Naive thymus-derived CD8-positive, alpha-beta T cell (primary cell): ENCODE data around the gene GRHL3. TPM values are rescaled to one million over a fixed set of nuclear protein-coding genes. Genes with fewer than 3 reads are reported as not detected.
"Not testable (repeated sequence)": the region's sequence is repeated elsewhere in the genome, so short reads cannot be mapped to it uniquely, and the experiment has no call there.

Experiments used
- ATAC-seq, 2 donors: fragments of 150-1000 bp; cut with Tn5 transposase in 1 of 2; sonication (Bioruptor Pico), chemical (Tn5 transposase) in 1 of 2; 1 replicate in 1 of 2; 2 replicates in 1 of 2; pipeline ENCODE4 v1.10.0; 2021; ENCODE audit warnings: mild to moderate bottlenecking in 2 of 2, moderate library complexity in 2 of 2
- POLR2A ChIA-PET: fragments of 350-600 bp; sonication (Branson Sonifier 250); formaldehyde crosslinking; loops from one replicate; lab custom pipeline; 2021; ENCODE audit warnings: antibody characterized with exemption; lab: Charles Lee
- DNase-seq, 10 donors: peaks; one replicate each; pipeline versions ENCODE4 v3.0.0 to v3.0.0-alpha.2; 2020 to 2022
- H3K27ac Mint-ChIP-seq, 10 donors: one replicate each; pipeline ENCODE4 v1.8.0; 2020 to 2022; ENCODE audit warnings: mild to moderate bottlenecking in 10 of 10, mixed read lengths in 10 of 10, moderate library complexity in 4 of 10, inconsistent platforms in 1 of 10
- H3K27me3 Mint-ChIP-seq, 5 donors: one replicate each; pipeline ENCODE4 v1.8.0; 2021 to 2022; ENCODE audit warnings: mixed read lengths in 5 of 5
- H3K36me3 Mint-ChIP-seq, 3 donors: one replicate each; pipeline ENCODE4 v1.8.0; 2020 to 2022; ENCODE audit warnings: mixed read lengths in 3 of 3, mild to moderate bottlenecking in 2 of 3, inconsistent platforms in 1 of 3
- H3K4me1 Mint-ChIP-seq, 4 donors: one replicate each; pipeline ENCODE4 v1.8.0; 2021 to 2022; ENCODE audit warnings: mixed read lengths in 4 of 4
- H3K4me3 Mint-ChIP-seq, 10 donors: one replicate each; pipeline ENCODE4 v1.8.0; 2020 to 2022; ENCODE audit warnings: mild to moderate bottlenecking in 10 of 10, mixed read lengths in 10 of 10, moderate library complexity in 6 of 10, inconsistent platforms in 1 of 10
- H3K9me3 Mint-ChIP-seq, 9 donors: one replicate each; pipeline ENCODE4 v1.8.0; 2020 to 2022; ENCODE audit warnings: mixed read lengths in 9 of 9, mild to moderate bottlenecking in 3 of 9, inconsistent platforms in 1 of 9, moderate library complexity in 1 of 9
- polyA plus RNA-seq, 3 donors: library from polyadenylated mRNA; unstranded; fragments of 300-500 nt; fragmentation: Illumina TruSeq; gene quantifications; one replicate each; pipeline ENCODE4 v1.2.3, GENCODE V29; 2021
- total RNA-seq, 8 experiments: library from RNA in 2 of 8; stranded (reverse) in 2 of 8; gene quantifications; one replicate each; pipeline ENCODE4 v1.2.3 and lab custom pipeline; 2021 to 2026

GRHL3 gene
- not detected for total RNA-seq
- not detected for polyA plus RNA-seq
- total RNA-seq (lab: John Stamatoyannopoulos, UW) = 0 reads per million in 6 experiments

DNA sequence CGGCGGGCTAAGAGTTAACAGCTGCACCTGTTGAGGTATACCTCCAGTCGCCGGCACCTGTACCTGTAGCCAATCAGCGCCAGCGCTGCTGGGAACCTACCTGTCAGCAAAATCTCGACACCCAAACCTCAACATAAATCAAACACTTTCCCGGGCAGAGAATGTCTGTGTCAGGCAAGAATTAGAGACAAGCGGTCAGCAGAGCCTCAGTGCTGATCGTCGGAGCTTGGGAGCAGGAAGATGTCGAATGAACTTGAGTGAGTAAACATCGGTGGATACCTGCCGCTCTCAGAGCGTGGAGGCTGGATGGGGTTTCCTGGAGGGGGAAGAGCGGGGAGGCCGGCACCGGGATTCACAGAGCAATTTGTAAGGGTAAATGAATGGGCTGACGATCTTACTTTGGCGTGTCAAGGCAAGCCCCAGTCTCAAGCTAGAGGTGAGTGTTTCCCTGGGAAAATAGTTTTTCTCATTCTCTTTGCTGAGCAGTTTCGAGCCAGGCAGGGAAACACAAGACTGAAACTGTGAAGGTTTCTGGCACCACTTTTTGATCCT is at the start of gene GRHL3:
TSS of gene GRHL3 (plus strand) at position 46 of the 552 bp plus-strand sequence. CDS start at position 241, 195 bp downstream.
- peaks cover 33 to 50% (median 47%) of the 10 kb centered on the region in 4 donors for H3K4me1 Mint-ChIP-seq
- ATAC-seq = peak; percentile 13 to 24
- POLR2A ChIA-PET = no interaction called here
- peak in 4 of 10 donors; percentile 9 to 29 (median 24) for DNase-seq
- H3K27me3 Mint-ChIP-seq = peaks cover 10 to 51% (median 24%) of the 10 kb centered on the region in 5 donors
- H3K9me3 Mint-ChIP-seq = no peaks in the 10 kb centered on the region
- no peaks in the 10 kb centered on the region for H3K36me3 Mint-ChIP-seq
- H3K4me3 Mint-ChIP-seq = peak within 1 kb of the TSS; percentile 66 to 90 (median 72)
- H3K27ac Mint-ChIP-seq = peak within 1 kb of the TSS in 3 of 10 donors; percentile 5 to 53 (median 37)

DNA sequence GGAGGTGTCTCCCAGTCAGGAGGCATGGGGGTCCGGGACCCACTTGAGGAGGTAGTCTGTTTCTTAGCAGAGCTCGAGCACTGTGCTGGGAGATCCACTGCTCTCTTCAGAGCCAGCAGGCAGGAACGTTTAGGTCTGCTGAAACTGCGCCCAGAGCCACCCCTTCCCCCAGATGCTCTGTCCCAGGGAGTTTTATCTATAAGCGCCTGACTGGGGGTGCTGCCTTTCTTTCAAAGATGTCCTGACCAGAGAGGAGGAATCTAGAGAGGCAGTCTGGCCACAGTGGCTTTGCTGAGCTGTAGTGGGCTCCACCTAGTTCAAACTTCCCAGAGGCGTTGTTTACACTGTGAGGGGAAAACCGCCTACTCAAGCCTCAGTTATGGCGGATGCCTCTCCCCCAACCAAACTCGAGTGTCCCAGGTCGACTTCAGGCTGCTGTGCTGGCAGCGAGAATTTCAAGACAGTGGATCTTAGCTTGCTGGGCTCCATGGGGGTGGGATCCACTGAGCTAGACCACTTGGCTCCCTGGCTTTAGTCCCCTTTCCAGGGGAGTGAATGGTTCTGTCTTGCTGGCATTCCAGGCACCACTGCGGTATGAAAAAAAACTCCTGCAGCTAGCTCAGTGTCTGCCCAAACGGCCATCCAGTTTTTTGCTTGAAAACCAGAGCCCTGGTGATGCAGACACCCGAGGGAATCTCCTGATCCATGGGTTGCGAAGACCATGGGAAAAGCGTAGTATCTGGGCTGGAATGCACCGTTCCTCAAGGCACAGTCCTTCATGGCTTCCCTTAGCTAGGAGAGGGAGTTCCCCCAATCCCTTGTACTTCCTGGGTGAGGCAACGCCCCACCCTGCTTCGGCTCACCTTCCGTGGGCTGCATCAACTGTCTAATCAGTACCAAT is 44.7 kb upstream of the GRHL3 start:
- H3K27ac Mint-ChIP-seq, H3K4me3 Mint-ChIP-seq, POLR2A ChIA-PET, H3K36me3 Mint-ChIP-seq, ATAC-seq, DNase-seq, H3K4me1 Mint-ChIP-seq: not testable (repeated sequence)
- Mint-ChIP-seq H3K27me3 (peaks cover 10 to 65% (median 44%) of the 10 kb centered on the region in 5 donors), H3K9me3 (peaks cover 3 to 42% (median 23%) of the 10 kb centered on the region in 9 donors)

DNA sequence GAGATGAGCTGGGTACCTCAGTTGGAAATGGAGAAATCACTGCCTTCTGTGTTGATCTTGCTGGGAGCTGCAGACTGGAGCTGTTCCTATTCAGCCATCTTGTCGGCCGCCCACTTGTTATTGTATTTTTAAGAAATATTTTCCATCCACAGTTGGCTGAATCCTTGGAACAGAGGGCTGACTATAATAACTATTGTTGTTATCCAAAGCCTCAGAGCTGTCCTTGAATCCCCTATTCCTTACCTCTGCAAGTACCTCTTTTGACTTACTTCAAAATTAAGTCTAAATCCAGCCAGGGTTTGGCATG is 44.1 kb upstream of the GRHL3 start:
- no peak for DNase-seq
- no peak for ATAC-seq
- Mint-ChIP-seq H3K4me3 (no peak overlapping the region), H3K4me1 (peaks cover 2 to 8% (median 4%) of the 10 kb centered on the region in 4 donors), H3K9me3 (peaks cover 3 to 36% (median 21%) of the 10 kb centered on the region in 9 donors), H3K36me3 (peaks cover 0 to 9% (median 4%) of the 10 kb centered on the region in 3 donors), H3K27me3 (peaks cover 10 to 65% (median 44%) of the 10 kb centered on the region in 5 donors), H3K27ac (no peak overlapping the region)
- POLR2A ChIA-PET = no interaction called here

DNA sequence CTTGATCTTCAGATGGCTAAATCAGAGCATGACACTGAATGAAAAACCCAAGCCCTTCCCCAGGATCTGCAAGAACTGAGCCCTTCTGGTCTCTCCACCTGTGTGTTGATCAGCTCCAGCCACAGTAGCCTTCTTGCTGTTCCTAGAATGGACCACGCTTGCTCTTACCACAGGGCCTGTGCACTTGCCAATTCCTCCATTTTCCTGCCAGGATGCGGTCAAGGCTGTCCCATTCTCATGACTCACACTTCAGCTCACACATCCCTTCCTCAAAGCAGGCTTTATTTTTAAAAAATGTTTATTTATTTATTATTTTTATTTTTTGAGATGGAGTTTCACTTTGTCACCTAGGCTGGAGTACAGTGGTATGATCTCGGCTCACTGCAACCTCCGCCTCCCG is 43.6 kb upstream of the GRHL3 start:
- peaks cover 0 to 9% (median 4%) of the 10 kb centered on the region in 3 donors for H3K36me3 Mint-ChIP-seq
- H3K27ac Mint-ChIP-seq = peak overlapping the region in 1 of 10 donors; percentile 7
- POLR2A ChIA-PET = interaction anchor here (1.4 kb wide), 1 partner anchor 11 kb away, joined by 3 read pairs; no protein-coding TSS in a partner anchor
- H3K27me3 Mint-ChIP-seq = peaks cover 10 to 65% (median 44%) of the 10 kb centered on the region in 5 donors
- DNase-seq (no peak), ATAC-seq (no peak)
- H3K4me3 Mint-ChIP-seq = no peak overlapping the region
- H3K4me1 Mint-ChIP-seq = peaks cover 2 to 8% (median 4%) of the 10 kb centered on the region in 4 donors
- peaks cover 3 to 31% (median 18%) of the 10 kb centered on the region in 9 donors for H3K9me3 Mint-ChIP-seq

DNA sequence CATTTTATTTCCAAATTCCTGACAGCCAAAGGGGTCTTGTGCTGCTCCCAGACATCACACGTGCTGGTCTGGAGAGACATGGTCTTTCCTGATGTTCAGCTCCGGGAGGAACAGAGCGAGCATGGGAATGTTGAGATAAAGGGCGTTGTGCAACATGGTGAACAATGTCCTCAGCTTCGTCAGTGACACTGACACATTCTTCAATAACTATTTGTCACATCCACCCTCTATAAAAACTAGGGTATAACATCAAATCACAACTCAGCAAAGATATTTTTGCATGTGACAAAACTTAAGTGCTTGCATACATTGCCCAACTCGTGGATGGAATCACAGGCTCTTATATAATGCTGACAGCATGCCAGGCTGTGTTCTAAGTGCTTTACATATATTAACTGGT is 42.4 kb upstream of the GRHL3 start:
- POLR2A ChIA-PET = interaction anchor here (1.4 kb wide), 1 partner anchor 12 kb away, joined by 3 read pairs; no protein-coding TSS in a partner anchor
- no peak overlapping the region for H3K27ac Mint-ChIP-seq
- DNase-seq = no peak

DNA sequence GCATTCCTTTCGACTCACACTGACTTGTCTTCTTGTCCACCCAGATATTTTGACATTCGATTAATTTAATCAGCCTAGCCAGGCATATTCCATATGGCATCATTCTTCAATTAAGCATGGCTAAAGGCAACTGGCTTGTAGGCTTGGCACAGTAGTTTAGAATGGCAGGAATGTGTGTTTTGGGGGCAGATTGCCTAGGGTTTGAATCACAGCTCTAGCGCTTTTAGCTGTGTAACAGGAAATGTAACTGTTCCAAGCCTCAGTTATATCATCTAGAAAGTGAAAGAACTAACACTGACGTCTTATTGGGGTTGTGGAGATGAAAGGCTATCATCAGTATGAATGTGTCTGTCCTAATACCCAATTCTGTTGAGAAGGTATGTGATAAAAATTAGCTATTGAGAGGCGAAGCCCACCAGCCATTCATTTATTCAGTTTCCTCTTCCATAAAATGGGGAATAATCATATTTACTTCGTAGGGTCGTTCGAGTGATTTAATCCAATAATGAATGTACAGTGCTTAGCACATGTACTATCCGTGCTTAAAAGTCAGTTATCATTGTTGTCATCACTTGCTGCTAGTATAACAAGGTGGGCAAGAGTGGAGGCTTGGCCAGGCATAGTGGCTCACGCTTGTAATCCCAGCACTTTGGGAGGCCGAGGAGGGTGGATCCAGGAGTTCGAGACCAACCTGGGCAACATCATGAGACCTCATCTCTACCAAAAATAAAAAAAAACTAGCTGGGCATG is 41.6 kb upstream of the GRHL3 start:
- H3K4me3 Mint-ChIP-seq = peak overlapping the region in 1 of 10 donors; percentile 54
- ATAC-seq (peak in 1 of 2 donors; percentile 18), DNase-seq (no peak)
- peaks cover 3 to 15% (median 10%) of the 10 kb centered on the region in 9 donors for H3K9me3 Mint-ChIP-seq
- peaks cover 0 to 9% (median 4%) of the 10 kb centered on the region in 3 donors for H3K36me3 Mint-ChIP-seq
- POLR2A ChIA-PET = no interaction called here
- peaks cover 2 to 8% (median 4%) of the 10 kb centered on the region in 4 donors for H3K4me1 Mint-ChIP-seq
- H3K27me3 Mint-ChIP-seq = peaks cover 7 to 47% (median 30%) of the 10 kb centered on the region in 5 donors
- H3K27ac Mint-ChIP-seq = peak overlapping the region in 1 of 10 donors; percentile 8

More for the DNA sequence above, 42.4 kb upstream of the GRHL3 start:
- peaks cover 0 to 9% (median 4%) of the 10 kb centered on the region in 3 donors for H3K36me3 Mint-ChIP-seq
- no peak overlapping the region for H3K4me3 Mint-ChIP-seq
- H3K27me3 Mint-ChIP-seq = peaks cover 9 to 55% (median 36%) of the 10 kb centered on the region in 5 donors
- peaks cover 3 to 23% (median 13%) of the 10 kb centered on the region in 9 donors for H3K9me3 Mint-ChIP-seq
- no peak for ATAC-seq
- H3K4me1 Mint-ChIP-seq = peaks cover 2 to 8% (median 4%) of the 10 kb centered on the region in 4 donors

DNA sequence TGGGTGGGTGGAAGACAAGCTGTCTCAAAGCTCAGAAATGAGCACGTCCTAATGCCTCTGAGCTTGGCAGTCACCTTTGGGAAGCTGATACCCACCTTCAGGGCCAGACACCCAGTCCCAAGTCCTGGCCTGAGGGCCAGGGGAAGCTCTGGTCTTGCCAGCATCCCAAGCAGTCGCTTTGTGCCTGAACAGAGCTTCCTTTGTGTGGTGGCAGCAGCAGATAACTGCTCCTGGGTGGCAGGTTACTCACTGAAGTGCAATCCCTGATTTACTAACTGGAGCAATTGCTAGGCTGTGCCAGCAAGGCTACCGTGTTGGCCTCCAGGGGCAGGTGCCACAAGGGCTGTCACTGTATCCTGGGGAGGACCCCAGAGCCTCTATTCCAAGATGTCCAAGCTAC is 40.4 kb upstream of the GRHL3 start:
- peaks cover 0 to 4% (median 0%) of the 10 kb centered on the region in 9 donors for H3K9me3 Mint-ChIP-seq
- no peak overlapping the region for H3K27ac Mint-ChIP-seq
- DNase-seq = no peak
- POLR2A ChIA-PET = no interaction called here
- ATAC-seq = no peak
- no peak overlapping the region for H3K4me3 Mint-ChIP-seq
- peaks cover 0 to 3% (median 0%) of the 10 kb centered on the region in 3 donors for H3K36me3 Mint-ChIP-seq
- H3K4me1 Mint-ChIP-seq = peaks cover 2 to 8% (median 4%) of the 10 kb centered on the region in 4 donors
- H3K27me3 Mint-ChIP-seq = peaks cover 0 to 35% (median 22%) of the 10 kb centered on the region in 5 donors

DNA sequence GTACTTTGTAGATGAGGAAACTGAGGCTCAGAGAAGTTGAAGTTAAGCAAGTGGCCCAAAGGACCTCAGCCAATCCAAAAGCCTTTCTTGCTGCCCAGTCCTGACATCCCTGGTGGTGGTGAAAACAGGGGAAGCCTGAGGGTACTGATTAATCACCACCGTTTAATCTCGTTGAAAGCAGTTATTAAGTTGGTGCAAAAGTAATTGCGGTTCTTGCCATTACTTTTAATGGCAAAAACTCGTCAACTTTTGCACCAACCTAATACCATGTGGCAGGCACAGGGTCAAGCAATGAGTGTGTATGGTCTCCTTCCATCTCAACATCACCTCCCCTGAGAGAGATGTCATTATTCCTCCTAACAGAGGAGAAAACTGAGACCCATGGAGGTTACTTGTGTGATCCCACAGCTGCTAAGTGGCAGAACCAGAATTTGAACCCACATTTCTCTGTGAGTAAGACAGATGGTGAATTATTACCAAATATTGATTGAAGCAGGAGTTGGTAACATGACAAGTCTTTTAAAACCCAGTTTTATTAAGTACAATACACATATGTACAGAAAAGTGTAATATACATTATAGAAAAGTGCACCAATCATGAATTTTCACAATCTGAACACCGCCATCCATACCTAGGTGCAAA is 39.4 kb upstream of the GRHL3 start:
- Mint-ChIP-seq H3K4me3 (no peak overlapping the region), H3K27me3 (peaks cover 0 to 27% (median 17%) of the 10 kb centered on the region in 5 donors), H3K4me1 (peaks cover 2 to 8% (median 4%) of the 10 kb centered on the region in 4 donors)

DNA sequence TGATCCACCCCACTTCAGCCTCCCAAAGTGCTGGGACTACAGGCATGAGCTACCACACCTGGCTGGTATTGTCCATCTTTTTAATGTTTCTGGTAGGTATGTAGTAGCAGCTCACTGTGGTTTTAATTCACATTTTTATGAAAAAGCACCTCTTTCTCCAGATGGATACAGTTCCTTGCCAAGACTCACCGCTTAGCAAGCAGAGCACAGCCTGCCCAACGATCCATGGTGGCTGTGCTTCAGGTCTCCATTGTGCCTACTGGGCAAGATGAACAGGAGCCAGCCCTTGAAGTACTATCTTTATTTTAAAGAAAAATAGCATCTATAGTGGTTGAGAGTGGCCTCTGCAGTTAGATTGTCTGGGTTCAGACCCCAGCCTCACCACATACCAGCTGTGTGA is 37.6 kb upstream of the GRHL3 start:
- peaks cover 0 to 10% (median 8%) of the 10 kb centered on the region in 5 donors for H3K27me3 Mint-ChIP-seq
- POLR2A ChIA-PET = no interaction called here
- H3K27ac Mint-ChIP-seq = no peak overlapping the region
- no peaks in the 10 kb centered on the region for H3K36me3 Mint-ChIP-seq
- no peaks in the 10 kb centered on the region for H3K9me3 Mint-ChIP-seq
- H3K4me3 Mint-ChIP-seq = no peak overlapping the region
- H3K4me1 Mint-ChIP-seq = peaks cover 2 to 8% (median 4%) of the 10 kb centered on the region in 4 donors
- DNase-seq = no peak
- no peak for ATAC-seq

More for the DNA sequence above, 39.4 kb upstream of the GRHL3 start:
- Mint-ChIP-seq H3K9me3 (no peaks in the 10 kb centered on the region), H3K27ac (no peak overlapping the region), H3K36me3 (no peaks in the 10 kb centered on the region)
- no peak for DNase-seq
- no peak for ATAC-seq
- POLR2A ChIA-PET = no interaction called here

DNA sequence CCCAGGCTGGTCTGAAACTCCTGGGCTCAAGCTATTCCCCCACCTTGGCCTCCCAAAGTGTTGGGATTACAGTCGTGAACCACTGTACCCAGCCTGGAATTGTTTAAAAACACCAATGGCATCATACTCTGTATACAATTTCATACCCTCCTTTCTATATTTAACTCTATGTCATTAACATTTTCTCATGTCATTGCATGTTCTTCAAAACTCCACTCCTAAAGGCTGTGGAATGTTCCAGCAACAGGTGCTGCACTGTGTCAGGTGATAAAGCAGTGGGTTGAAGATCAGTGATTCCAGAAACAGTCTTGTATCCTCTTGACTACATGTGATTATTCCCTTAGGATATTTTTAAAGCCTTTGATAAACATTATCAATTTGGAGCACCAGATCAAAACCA is 36.7 kb upstream of the GRHL3 start:
- H3K36me3 Mint-ChIP-seq = no peaks in the 10 kb centered on the region
- H3K4me1 Mint-ChIP-seq = peaks cover 0 to 4% (median 2%) of the 10 kb centered on the region in 4 donors

DNA sequence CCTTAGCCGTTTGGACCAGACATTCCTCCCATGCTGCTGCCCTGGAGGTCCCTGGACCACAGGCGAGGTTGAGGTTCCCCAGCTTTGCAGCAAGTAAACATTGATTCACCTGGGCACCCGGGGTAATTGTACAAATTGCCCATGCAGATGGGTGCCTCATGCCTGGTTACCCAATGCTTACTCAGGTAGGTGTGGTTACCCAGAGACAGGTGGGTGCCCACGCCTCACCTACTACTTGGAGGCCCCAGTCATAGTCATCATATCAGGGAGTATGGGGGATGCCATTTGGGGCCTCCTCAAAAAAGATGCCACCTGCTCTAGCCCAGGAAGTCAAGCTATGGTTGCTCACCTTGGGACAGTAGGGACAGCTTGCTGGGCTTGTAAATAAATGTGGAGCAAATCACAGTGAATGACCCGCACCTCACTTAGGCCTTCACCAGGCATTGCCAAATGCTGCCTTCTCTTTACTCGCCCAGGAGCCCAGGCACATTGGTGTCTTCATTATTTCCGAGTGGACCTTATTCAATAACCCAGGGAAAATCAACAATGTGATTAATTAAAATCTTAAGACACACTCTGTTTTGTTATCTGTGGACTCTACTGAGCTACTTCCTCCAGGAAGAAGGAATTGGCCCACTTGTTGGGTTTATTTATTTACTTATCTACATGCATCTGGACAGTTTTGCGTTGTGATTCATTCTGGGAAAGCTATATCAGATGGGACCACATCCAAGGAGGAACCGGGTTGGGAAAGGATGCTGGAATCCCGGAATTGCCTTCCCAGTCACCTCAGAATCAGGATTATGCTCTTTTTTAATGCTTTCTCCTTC is 35.6 kb upstream of the GRHL3 start:
- POLR2A ChIA-PET = no interaction called here
- H3K36me3 Mint-ChIP-seq = no peaks in the 10 kb centered on the region
- ATAC-seq (no peak), DNase-seq (no peak)
- no peak overlapping the region for H3K4me3 Mint-ChIP-seq
- peaks cover 0 to 3% (median 0%) of the 10 kb centered on the region in 5 donors for H3K27me3 Mint-ChIP-seq
- no peaks in the 10 kb centered on the region for H3K9me3 Mint-ChIP-seq
- no peaks in the 10 kb centered on the region for H3K4me1 Mint-ChIP-seq
- no peak overlapping the region for H3K27ac Mint-ChIP-seq

More for the DNA sequence above, 36.7 kb upstream of the GRHL3 start:
- DNase-seq = no peak
- Mint-ChIP-seq H3K4me3 (no peak overlapping the region), H3K9me3 (no peaks in the 10 kb centered on the region), H3K27ac (no peak overlapping the region), H3K27me3 (peaks cover 0 to 4% (median 4%) of the 10 kb centered on the region in 5 donors)
- POLR2A ChIA-PET = no interaction called here
- no peak for ATAC-seq
